Measurements from ENCODE around the gene GTF3C2. TPM values are rescaled to one million over a fixed set of nuclear protein-coding genes. Genes with fewer than 3 reads are reported as not detected.

GTF3C2 gene
- total and polyA plus RNA-seq, 9 of the 15 experiments (the other 6 are each of a cell fraction or from before 2014, with no cell fraction given), result 35.5 to 96.8 (median 53.0) TPM

DNA sequence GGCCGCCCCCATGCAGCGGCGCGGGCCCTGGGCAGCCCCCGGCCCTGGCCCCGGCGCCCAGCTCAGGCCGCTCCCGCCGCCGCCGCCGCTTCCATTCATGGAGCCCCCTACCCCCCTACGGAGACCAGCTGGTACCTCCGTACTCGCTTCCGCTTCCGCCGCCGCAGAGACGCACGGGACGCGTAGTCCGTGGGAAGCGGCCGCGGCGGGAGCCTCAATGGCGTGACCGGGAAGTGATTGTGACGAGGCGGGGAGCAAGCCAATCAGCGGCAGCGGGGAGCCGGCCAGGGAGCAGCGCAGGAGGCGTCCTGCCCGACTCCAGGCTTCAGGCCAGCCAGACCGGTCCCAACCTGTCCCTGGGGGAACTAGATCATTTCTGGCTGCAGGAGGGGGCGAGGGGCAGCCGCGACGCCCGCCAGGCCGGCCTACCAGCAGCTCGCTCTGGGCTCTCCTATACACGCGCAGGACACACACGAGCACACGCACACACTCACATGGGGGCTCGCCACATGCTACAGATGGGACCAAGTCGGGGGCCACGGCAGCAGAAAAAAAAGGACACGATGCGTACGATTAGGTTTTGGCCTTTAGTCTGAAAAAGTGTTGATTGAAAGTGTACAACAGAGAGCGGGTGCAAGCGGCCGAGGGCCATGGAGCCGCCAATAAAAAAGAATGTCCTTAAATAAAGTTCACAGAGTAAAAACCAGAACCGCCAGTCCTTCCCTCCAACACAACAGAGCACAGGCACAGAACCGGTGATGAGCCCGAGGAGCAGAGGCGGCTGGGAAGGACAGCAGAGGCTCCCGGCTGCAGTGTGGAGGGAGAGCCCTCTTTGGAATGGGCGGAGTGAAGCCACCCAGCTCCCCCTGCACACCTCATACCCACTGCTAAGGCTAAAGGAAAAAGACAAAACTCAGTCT, 24.3 kb upstream of the GTF3C2 start, which contains the start of gene ZNF513 (continued):
- no peak for TF ChIP-seq HIVEP1 (CRISPR knock-in tag; IDR thresholded peaks at IDR 0.05)
- no peak for TF ChIP-seq NR1H2 (CRISPR knock-in tag; IDR thresholded peaks at IDR 0.05)
- TF ChIP-seq SAP30 (IDR thresholded peaks at IDR 0.05; ENCODE audit: borderline replicate concordance, insufficient read depth, low read depth, low read length, poor library complexity, severe bottlenecking), result peak; percentile 16
- TF ChIP-seq, protein P1, sequence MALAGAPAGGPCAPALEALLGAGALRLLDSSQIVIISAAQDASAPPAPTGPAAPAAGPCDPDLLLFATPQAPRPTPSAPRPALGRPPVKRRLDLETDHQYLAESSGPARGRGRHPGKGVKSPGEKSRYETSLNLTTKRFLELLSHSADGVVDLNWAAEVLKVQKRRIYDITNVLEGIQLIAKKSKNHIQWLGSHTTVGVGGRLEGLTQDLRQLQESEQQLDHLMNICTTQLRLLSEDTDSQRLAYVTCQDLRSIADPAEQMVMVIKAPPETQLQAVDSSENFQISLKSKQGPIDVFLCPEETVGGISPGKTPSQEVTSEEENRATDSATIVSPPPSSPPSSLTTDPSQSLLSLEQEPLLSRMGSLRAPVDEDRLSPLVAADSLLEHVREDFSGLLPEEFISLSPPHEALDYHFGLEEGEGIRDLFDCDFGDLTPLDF (CRISPR knock-in tag; IDR thresholded peaks at IDR 0.05), result no peak
- no peak for TF ChIP-seq NFXL1 (CRISPR knock-in tag; IDR thresholded peaks at IDR 0.05)
- peak; percentile 83; the same call in 1 of the 2 replicates for TF ChIP-seq NR4A1 (CRISPR knock-in tag; IDR thresholded peaks at IDR 0.05)
- 0 out of 2 replicates have a peak, but pooled peaks have one; percentile 50 for TF ChIP-seq NR4A1 (tag; IDR thresholded peaks at IDR 0.05)
- TF ChIP-seq, protein P2, sequence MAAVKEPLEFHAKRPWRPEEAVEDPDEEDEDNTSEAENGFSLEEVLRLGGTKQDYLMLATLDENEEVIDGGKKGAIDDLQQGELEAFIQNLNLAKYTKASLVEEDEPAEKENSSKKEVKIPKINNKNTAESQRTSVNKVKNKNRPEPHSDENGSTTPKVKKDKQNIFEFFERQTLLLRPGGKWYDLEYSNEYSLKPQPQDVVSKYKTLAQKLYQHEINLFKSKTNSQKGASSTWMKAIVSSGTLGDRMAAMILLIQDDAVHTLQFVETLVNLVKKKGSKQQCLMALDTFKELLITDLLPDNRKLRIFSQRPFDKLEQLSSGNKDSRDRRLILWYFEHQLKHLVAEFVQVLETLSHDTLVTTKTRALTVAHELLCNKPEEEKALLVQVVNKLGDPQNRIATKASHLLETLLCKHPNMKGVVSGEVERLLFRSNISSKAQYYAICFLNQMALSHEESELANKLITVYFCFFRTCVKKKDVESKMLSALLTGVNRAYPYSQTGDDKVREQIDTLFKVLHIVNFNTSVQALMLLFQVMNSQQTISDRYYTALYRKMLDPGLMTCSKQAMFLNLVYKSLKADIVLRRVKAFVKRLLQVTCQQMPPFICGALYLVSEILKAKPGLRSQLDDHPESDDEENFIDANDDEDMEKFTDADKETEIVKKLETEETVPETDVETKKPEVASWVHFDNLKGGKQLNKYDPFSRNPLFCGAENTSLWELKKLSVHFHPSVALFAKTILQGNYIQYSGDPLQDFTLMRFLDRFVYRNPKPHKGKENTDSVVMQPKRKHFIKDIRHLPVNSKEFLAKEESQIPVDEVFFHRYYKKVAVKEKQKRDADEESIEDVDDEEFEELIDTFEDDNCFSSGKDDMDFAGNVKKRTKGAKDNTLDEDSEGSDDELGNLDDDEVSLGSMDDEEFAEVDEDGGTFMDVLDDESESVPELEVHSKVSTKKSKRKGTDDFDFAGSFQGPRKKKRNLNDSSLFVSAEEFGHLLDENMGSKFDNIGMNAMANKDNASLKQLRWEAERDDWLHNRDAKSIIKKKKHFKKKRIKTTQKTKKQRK (IDR thresholded peaks at IDR 0.05; ENCODE audit: borderline replicate concordance, low read depth, low read length), result no peak
- TF ChIP-seq PRPF4 (IDR thresholded peaks at IDR 0.05; ENCODE audit: insufficient read depth, low read depth, low read length, poor library complexity, severe bottlenecking), result no peak
- TF ChIP-seq, protein P3, sequence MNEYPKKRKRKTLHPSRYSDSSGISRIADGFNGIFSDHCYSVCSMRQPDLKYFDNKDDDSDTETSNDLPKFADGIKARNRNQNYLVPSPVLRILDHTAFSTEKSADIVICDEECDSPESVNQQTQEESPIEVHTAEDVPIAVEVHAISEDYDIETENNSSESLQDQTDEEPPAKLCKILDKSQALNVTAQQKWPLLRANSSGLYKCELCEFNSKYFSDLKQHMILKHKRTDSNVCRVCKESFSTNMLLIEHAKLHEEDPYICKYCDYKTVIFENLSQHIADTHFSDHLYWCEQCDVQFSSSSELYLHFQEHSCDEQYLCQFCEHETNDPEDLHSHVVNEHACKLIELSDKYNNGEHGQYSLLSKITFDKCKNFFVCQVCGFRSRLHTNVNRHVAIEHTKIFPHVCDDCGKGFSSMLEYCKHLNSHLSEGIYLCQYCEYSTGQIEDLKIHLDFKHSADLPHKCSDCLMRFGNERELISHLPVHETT (CRISPR knock-in tag; conservative IDR thresholded peaks at IDR 0.05 in 1 of 2, IDR thresholded peaks at IDR 0.05 in 1 of 2), result peak in 1 of 2 experiments; percentile 89; a peak in 2 of 4 replicates
- no peak for TF ChIP-seq ZNF347 (CRISPR knock-in tag; IDR thresholded peaks at IDR 0.05; ENCODE audit: low read depth)
- TF ChIP-seq NR3C1 (CRISPR knock-in tag; IDR thresholded peaks at IDR 0.05), result no peak
- no peak for TF ChIP-seq SP2 (IDR thresholded peaks at IDR 0.05; ENCODE audit: extremely low read depth, low read depth, low read length, poor library complexity, severe bottlenecking)
- TF ChIP-seq, protein P4, sequence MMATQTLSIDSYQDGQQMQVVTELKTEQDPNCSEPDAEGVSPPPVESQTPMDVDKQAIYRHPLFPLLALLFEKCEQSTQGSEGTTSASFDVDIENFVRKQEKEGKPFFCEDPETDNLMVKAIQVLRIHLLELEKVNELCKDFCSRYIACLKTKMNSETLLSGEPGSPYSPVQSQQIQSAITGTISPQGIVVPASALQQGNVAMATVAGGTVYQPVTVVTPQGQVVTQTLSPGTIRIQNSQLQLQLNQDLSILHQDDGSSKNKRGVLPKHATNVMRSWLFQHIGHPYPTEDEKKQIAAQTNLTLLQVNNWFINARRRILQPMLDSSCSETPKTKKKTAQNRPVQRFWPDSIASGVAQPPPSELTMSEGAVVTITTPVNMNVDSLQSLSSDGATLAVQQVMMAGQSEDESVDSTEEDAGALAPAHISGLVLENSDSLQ (IDR thresholded peaks at IDR 0.05), result peak; percentile 67
